Fibroblast of skin of abdomen (primary cell): ENCODE data around the gene SPTLC2.

Experiments
- DNase-seq: peaks from one replicate; pipeline ENCODE4 v3.0.0-alpha.2; 2013

The SPTLC2 gene

DNA sequence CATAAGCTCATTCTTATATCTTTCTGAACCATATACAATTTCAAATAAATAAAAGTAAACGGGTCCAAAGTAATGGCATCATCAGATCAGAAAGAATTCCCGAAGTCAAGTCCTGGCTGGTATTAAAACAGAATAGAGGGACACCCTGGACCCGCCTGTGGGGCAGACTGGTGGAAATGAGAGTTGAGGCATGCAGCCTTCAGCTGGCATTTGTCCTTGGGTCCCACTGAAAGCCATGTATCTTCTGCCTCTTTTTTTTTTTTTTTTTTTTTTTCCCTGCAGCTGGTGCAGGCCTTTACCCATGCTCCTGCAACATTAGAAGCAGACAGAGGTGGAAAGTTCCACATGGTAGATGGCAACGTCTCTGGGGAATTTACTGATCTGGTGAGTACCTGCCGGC lies 148.6 kb downstream of the SPTLC2 start:
- DNase-seq = no peak

- DNase-seq = peak; percentile 62
Observed at GRCh38 chr14:77459072-77459723, 157.2 kb downstream of the SPTLC2 start.

GRCh38 chr14:77458249-77458950 lies 158.0 kb downstream of the SPTLC2 start:
- DNase-seq = peak; percentile 21

DNA sequence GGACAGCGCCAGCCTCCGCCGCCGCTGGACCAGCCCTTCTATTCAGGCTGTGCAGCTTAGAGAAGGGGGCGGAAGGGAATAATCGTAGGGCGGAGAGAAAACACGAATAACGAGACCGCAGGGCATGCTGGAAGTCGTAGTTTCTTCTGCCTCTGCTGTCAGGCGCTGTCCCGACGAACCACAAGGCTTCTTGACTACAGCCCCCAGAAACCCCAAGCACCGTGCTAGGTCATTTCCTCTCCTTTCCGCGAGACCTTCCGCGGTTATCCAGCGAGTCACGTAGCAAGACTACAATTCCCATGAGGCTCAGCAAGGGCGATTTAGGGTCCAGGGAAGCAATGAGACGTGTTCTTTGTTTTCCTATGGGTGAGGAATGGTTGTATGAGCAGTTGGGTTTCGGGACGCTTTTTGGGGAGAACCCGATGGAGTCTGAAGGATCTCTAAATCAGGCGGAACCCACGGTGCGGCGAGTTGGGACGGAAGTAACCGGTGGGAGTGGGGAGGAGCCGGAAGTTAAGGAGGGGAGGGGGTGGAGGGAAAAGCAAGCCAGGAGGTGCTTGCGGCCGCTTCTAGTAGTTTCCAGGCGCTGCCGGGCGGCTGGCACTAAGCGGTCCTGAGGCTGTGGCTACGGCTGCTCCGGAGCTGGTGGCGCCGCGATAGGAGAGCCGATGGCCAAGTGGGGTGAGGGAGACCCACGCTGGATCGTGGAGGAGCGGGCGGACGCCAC lies 158.8 kb downstream of the SPTLC2 start, which contains the start of the genes AHSA1 and VIPAS39:
Gene AHSA1, plus strand, starts transcription at position 572 of the 727 bp plus-strand sequence. Its CDS starts 97 bp downstream, at position 669.
Gene VIPAS39, minus strand, starts transcription at position 80 of the 727 bp plus-strand sequence. CDS start 3,499 bp downstream, outside the sequence.
- DNase-seq = peak; percentile 99

DNA sequence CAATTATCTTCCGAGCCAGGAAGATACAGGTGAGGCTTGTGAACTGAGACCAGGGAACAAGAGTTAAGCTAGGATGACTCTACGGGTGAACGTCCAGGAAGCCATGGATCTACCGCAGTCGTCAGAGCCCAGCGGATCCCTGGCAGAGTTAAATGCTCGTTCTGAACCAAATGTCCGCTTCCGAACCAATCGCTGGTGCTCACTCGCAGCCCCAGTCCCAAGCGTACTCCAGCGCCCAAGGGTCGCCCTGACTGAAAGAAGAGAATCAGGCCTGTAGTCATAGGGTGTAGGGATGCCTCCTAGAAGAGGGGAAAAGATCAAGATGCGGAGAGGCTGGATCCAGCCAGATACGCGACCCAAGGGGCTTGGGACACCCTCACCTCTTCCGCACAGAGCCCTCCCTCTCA lies 159.3 kb downstream of the SPTLC2 start:
- no peak for DNase-seq
